ENCODE data around the gene OSBPL2.

- no peak for TF ChIP-seq CTCF (IDR thresholded peaks at IDR 0.05; ENCODE audit: extremely low read depth in 1 of 2, insufficient read depth in 1 of 2, low read depth in 1 of 2, low read length in 2 of 2)
- no peak for TF ChIP-seq POLR2AphosphoS5 (IDR thresholded peaks at IDR 0.05; ENCODE audit: insufficient read depth, low read depth, low read length)
- TF ChIP-seq MAX (IDR thresholded peaks at IDR 0.05; ENCODE audit: insufficient read depth, insufficient read length) = no peak
- no peak for TF ChIP-seq POLR2A (IDR thresholded peaks at IDR 0.05; ENCODE audit: low read depth, low read length)
- TF ChIP-seq MYC (IDR thresholded peaks at IDR 0.05; ENCODE audit: low read depth, low read length) = no peak
Measured at GRCh38 chr20:62330576-62331317, 92.4 kb downstream of the OSBPL2 start.

Measured in endothelial cell of umbilical vein (primary cell).